B cell (primary cell): Measurements from ENCODE around the gene FAM222A. TPM values are rescaled to one million over a fixed set of nuclear protein-coding genes. Genes with fewer than 3 reads are reported as not detected.

Source experiments
- ATAC-seq: fragments of 200-7000 bp; cut with Tn5 transposase; one replicate; pipeline ENCODE4 v1.10.0; 2021; ENCODE audit warnings: low read depth, mild to moderate bottlenecking, moderate number of reproducible peaks, moderate library complexity
- CTCF ChIA-PET: fragments of 350-600 bp; sonication (Branson Sonifier 250); formaldehyde crosslinking; loops from one replicate; lab custom pipeline; 2021; ENCODE audit warnings: antibody characterized with exemption, inconsistent platforms; lab: Charles Lee
- POLR2A ChIA-PET: fragments of 350-600 bp; sonication (Branson Sonifier 250); formaldehyde crosslinking; loops from one replicate; lab custom pipeline; 2021; ENCODE audit warnings: antibody characterized with exemption; lab: Charles Lee
- DNase-seq: peaks from one replicate; pipeline ENCODE4 v3.0.0; 2013
- H2AFZ ChIP-seq: 2 replicates; pipeline ENCODE4 v1.6.1; 2012; ENCODE audit warnings: mild to moderate bottlenecking, low read depth, low read length; ENCODE audit not compliant: insufficient read depth, poor library complexity, severe bottlenecking
- H3K27ac ChIP-seq, 2 donors: 1 replicate in 1 of 2; 2 replicates in 1 of 2; pipeline ENCODE4 v1.5.1; 2012 to 2013; ENCODE audit warnings: low read length in 2 of 2, mild to moderate bottlenecking in 2 of 2, moderate library complexity in 1 of 2
- H3K27me3 ChIP-seq, 4 experiments: fragments of 200-600 bp in 1 of 4; sonication (generic) in 1 of 4; replicated peaks in 1 of 4; 1 replicate in 2 of 4; 2 replicates in 2 of 4; pipeline versions ENCODE4 v1.6.1 to v1.7.0; 2013 to 2016; ENCODE audit warnings: low read length in 3 of 4, mild to moderate bottlenecking in 2 of 4, mixed read lengths in 1 of 4, moderate library complexity in 1 of 4; ENCODE audit not compliant: insufficient read depth in 4 of 4, control insufficient read depth in 3 of 4; ENCODE audit errors: control extremely low read depth in 1 of 4
- H3K36me3 ChIP-seq, 2 experiments: replicated peaks in 1 of 2; 1 replicate in 1 of 2; 2 replicates in 1 of 2; pipeline versions ENCODE4 v1.6.1 to v1.7.1; 2013; ENCODE audit warnings: low read length in 1 of 2; ENCODE audit not compliant: insufficient read depth in 2 of 2, control insufficient read depth in 1 of 2; ENCODE audit errors: control extremely low read depth in 1 of 2, extremely low read depth in 1 of 2
- H3K4me1 ChIP-seq, 2 donors: fragments of 200-600 bp in 1 of 2; sonication (generic) in 1 of 2; 1 replicate in 1 of 2; 2 replicates in 1 of 2; pipeline versions ENCODE4 v1.5.1 to v1.6.1; 2013 to 2017; ENCODE audit warnings: low read length in 2 of 2; ENCODE audit not compliant: control insufficient read depth in 2 of 2, insufficient read depth in 2 of 2
- H3K4me2 ChIP-seq: replicated peaks from 2 replicates; pipeline ENCODE3; 2012; ENCODE audit warnings: mild to moderate bottlenecking, low read depth, low read length; ENCODE audit not compliant: poor library complexity, severe bottlenecking
- H3K4me3 ChIP-seq, 5 experiments: fragments of 200-600 bp in 1 of 5; sonication (generic) in 1 of 5; 1 replicate in 3 of 5; 2 replicates in 2 of 5; pipeline versions ENCODE4 v1.5.1 to v1.7.0; 2011 to 2016; ENCODE audit warnings: low read length in 4 of 5, mild to moderate bottlenecking in 4 of 5, low read depth in 2 of 5, control low read depth in 1 of 5, moderate library complexity in 1 of 5; ENCODE audit not compliant: insufficient read depth in 1 of 5; ENCODE audit errors: control extremely low read depth in 1 of 5, extremely low read depth in 1 of 5
- H3K79me2 ChIP-seq: fragments of 200-600 bp; sonication (generic); one replicate; pipeline ENCODE4 v1.6.0; 2016; ENCODE audit warnings: low read length; ENCODE audit not compliant: control insufficient read depth, insufficient read depth
- H3K9ac ChIP-seq: fragments of 200-600 bp; sonication (generic); 2 replicates; pipeline ENCODE4 v1.6.1; 2017; ENCODE audit warnings: mild to moderate bottlenecking, low read length, moderate library complexity
- H3K9me3 ChIP-seq, 3 donors: one replicate each; pipeline versions ENCODE4 v1.6.1 to v1.7.1; 2013; ENCODE audit warnings: low read length in 2 of 3; ENCODE audit not compliant: control insufficient read depth in 2 of 3, insufficient read depth in 1 of 3; ENCODE audit errors: control extremely low read depth in 1 of 3
- H4K20me1 ChIP-seq: 2 replicates; pipeline ENCODE4 v1.6.0; 2012; ENCODE audit warnings: mild to moderate bottlenecking, low read length; ENCODE audit not compliant: insufficient read depth, control insufficient read depth, poor library complexity, severe bottlenecking
- H3K27ac Mint-ChIP-seq: one replicate; pipeline ENCODE4 v1.8.0; 2021; ENCODE audit warnings: mixed read lengths
- H3K27me3 Mint-ChIP-seq: one replicate; pipeline ENCODE4 v1.8.0; 2021; ENCODE audit warnings: mixed read lengths
- H3K4me1 Mint-ChIP-seq: one replicate; pipeline ENCODE4 v1.8.0; 2021; ENCODE audit warnings: mixed read lengths
- H3K4me3 Mint-ChIP-seq: one replicate; pipeline ENCODE4 v1.8.0; 2021; ENCODE audit warnings: mixed read lengths
- H3K9me3 Mint-ChIP-seq: one replicate; pipeline ENCODE4 v1.8.0; 2022; ENCODE audit warnings: mixed read lengths; ENCODE audit not compliant: insufficient read depth
- EZH2 ChIP-seq: IDR thresholded peaks from 2 replicates; pipeline ENCODE4 v1.6.1; 2012; ENCODE audit warnings: borderline replicate concordance, low read depth, mild to moderate bottlenecking, moderate library complexity, low read length; ENCODE audit not compliant: insufficient read depth, poor library complexity, severe bottlenecking
- WGBS: methylation state at CpG from one replicate; pipeline ENCODE4 v1.1.5; 2013; ENCODE audit warnings: missing lambda C conversion rate; ENCODE audit not compliant: insufficient coverage; 5-methylcytosine and 5-hydroxymethylcytosine counted together
- intact Hi-C: fragments of 100-400 bp; cut with micrococcal nuclease; formaldehyde crosslinking; loops from one replicate; pipeline ENCODE4 v1.10.0; 2022
- polyA plus RNA-seq: library from polyadenylated mRNA; depleted of rRNA; stranded (reverse); fragments of >200 nt; gene quantifications from 2 replicates; pipeline ENCODE4 v1.2.3, GENCODE V29; 2012
- total RNA-seq, 2 donors: library from RNA; stranded (reverse); fragments of 120-200 nt in 1 of 2; gene quantifications; 1 replicate in 1 of 2; 2 replicates in 1 of 2; pipeline versions ENCODE4 v1.2.3 to v1.2.4, GENCODE V29; 2013 to 2022
- TF ChIP-seq, protein P1 (sequence below): fragments of 200-600 bp; IDR thresholded peaks from one replicate; pipeline ENCODE4 v1.8.0; 2022; ENCODE audit warnings: antibody characterized with exemption, mild to moderate bottlenecking

FAM222A gene
- total and polyA plus RNA-seq, 2 donors (not counting 1 experiment from before 2014, with no cell fraction given), result 0.49 to 4.6 TPM

GRCh38 chr12:109766251-109766778 is 52.7 kb downstream of the FAM222A start:
- DNase-seq, result no peak
- Mint-ChIP-seq H3K4me1 (no peaks in the 10 kb centered on the region), H3K9me3 (no peaks in the 10 kb centered on the region), H3K27ac (no peak overlapping the region), H3K4me3 (no peak overlapping the region), H3K27me3 (no peaks in the 10 kb centered on the region)
- ChIA-PET CTCF (interaction anchor here (0.7 to 1.1 kb wide), 2 partner anchors 169 kb away, joined by 3 read pairs; no protein-coding TSS in a partner anchor), POLR2A (no interaction called here)
- no peak overlapping the region for H3K27ac ChIP-seq
- intact Hi-C loops, result no loop called here
- no peaks in the 10 kb centered on the region for H4K20me1 ChIP-seq
- no peak overlapping the region for H3K4me2 ChIP-seq
- no peaks in the 10 kb centered on the region for H3K79me2 ChIP-seq
- H3K9me3 ChIP-seq, result peaks cover 0 to 14% (median 0%) of the 10 kb centered on the region in 3 donors
- no peaks in the 10 kb centered on the region for H3K36me3 ChIP-seq
- no peak overlapping the region for H3K9ac ChIP-seq
- no peak for ATAC-seq
- no peak overlapping the region for H2AFZ ChIP-seq
- no peak overlapping the region for H3K4me3 ChIP-seq
- H3K27me3 ChIP-seq, result no peaks in the 10 kb centered on the region
- no peaks in the 10 kb centered on the region for H3K4me1 ChIP-seq
- TF ChIP-seq, protein P1, sequence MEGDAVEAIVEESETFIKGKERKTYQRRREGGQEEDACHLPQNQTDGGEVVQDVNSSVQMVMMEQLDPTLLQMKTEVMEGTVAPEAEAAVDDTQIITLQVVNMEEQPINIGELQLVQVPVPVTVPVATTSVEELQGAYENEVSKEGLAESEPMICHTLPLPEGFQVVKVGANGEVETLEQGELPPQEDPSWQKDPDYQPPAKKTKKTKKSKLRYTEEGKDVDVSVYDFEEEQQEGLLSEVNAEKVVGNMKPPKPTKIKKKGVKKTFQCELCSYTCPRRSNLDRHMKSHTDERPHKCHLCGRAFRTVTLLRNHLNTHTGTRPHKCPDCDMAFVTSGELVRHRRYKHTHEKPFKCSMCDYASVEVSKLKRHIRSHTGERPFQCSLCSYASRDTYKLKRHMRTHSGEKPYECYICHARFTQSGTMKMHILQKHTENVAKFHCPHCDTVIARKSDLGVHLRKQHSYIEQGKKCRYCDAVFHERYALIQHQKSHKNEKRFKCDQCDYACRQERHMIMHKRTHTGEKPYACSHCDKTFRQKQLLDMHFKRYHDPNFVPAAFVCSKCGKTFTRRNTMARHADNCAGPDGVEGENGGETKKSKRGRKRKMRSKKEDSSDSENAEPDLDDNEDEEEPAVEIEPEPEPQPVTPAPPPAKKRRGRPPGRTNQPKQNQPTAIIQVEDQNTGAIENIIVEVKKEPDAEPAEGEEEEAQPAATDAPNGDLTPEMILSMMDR, result no peak
- no peak for TF ChIP-seq EZH2
- WGBS, result 89% methylated on average over 8 of the region's 12 CpGs

GRCh38 chr12:109767456-109767855 is 53.8 kb downstream of the FAM222A start:
- no peaks in the 10 kb centered on the region for H3K27me3 Mint-ChIP-seq
- 92% methylated on average over 2 of the region's 4 CpGs for WGBS
- Histone ChIP-seq H3K4me3 (no peak overlapping the region), H3K27ac (no peak overlapping the region), H3K4me1 (no peaks in the 10 kb centered on the region), H3K79me2 (no peaks in the 10 kb centered on the region), H3K36me3 (no peaks in the 10 kb centered on the region), H4K20me1 (no peaks in the 10 kb centered on the region), H2AFZ (no peak overlapping the region), H3K9ac (no peak overlapping the region), H3K9me3 (peaks cover 0 to 14% (median 0%) of the 10 kb centered on the region in 3 donors), H3K4me2 (no peak overlapping the region), H3K27me3 (no peaks in the 10 kb centered on the region)
- intact Hi-C loops, result no loop called here
- ChIA-PET CTCF (no interaction called here), POLR2A (no interaction called here)
- no peak overlapping the region for H3K27ac Mint-ChIP-seq
- DNase-seq (no peak), ATAC-seq (no peak)
- H3K9me3 Mint-ChIP-seq, result no peaks in the 10 kb centered on the region
- H3K4me3 Mint-ChIP-seq, result no peak overlapping the region
- TF ChIP-seq, protein P1, result no peak
- TF ChIP-seq EZH2, result no peak
- no peaks in the 10 kb centered on the region for H3K4me1 Mint-ChIP-seq
